SH-SY5Y (cell line): ENCODE results near the gene GPR149.

Source experiments
- GATA2 ChIP-seq: IDR thresholded peaks from 2 replicates; pipeline ENCODE4 v1.6.1; 2011; ENCODE audit warnings: mild to moderate bottlenecking, low read depth, low read length
- GATA3 ChIP-seq: IDR thresholded peaks from 2 replicates; pipeline ENCODE4 v1.6.1; 2011; ENCODE audit warnings: low read depth, mild to moderate bottlenecking, low read length, moderate library complexity

- TF ChIP-seq GATA2 (no peak), GATA3 (no peak)
These were observed 8.9 kb downstream of the GPR149 start for GRCh38 chr3:154421083-154421482.
